Testis (tissue), 2 donors: ENCODE results near the gene FEM1C.

Source experiments
- POLR2A ChIP-seq: fragments of 450-650 bp; IDR thresholded peaks from one replicate; pipeline ENCODE4 v1.6.1; 2017; ENCODE audit warnings: antibody characterized with exemption, mild to moderate bottlenecking, moderate library complexity
- TF ChIP-seq, protein P1 (sequence below), 3 experiments: fragments of 450-650 bp in 2 of 3; fragments of 200-600 bp in 1 of 3; sonication (generic) in 1 of 3; IDR thresholded peaks; one replicate each; pipeline ENCODE4 v1.5.1; 2016 to 2019; ENCODE audit warnings: antibody characterized with exemption in 3 of 3, mild to moderate bottlenecking in 2 of 3, moderate library complexity in 1 of 3

- TF ChIP-seq, protein P1, sequence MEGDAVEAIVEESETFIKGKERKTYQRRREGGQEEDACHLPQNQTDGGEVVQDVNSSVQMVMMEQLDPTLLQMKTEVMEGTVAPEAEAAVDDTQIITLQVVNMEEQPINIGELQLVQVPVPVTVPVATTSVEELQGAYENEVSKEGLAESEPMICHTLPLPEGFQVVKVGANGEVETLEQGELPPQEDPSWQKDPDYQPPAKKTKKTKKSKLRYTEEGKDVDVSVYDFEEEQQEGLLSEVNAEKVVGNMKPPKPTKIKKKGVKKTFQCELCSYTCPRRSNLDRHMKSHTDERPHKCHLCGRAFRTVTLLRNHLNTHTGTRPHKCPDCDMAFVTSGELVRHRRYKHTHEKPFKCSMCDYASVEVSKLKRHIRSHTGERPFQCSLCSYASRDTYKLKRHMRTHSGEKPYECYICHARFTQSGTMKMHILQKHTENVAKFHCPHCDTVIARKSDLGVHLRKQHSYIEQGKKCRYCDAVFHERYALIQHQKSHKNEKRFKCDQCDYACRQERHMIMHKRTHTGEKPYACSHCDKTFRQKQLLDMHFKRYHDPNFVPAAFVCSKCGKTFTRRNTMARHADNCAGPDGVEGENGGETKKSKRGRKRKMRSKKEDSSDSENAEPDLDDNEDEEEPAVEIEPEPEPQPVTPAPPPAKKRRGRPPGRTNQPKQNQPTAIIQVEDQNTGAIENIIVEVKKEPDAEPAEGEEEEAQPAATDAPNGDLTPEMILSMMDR (IDR thresholded peaks at IDR 0.05): no peak
- TF ChIP-seq POLR2A: no peak
Measured at GRCh38 chr5:115578657-115579056, 34.1 kb upstream of the FEM1C start.
